Thyroid gland (tissue), 4 donors: ENCODE measurements around the gene GALNT18. TPM values are rescaled to one million over a fixed set of nuclear protein-coding genes. Genes with fewer than 3 reads are reported as not detected.

Experiments used
- DNase-seq, 2 donors: peaks; one replicate each; pipeline ENCODE4 v3.0.0-alpha.2; 2019
- H3K27ac ChIP-seq, 3 donors: fragments of 200-600 bp; sonication (generic); 1 replicate in 2 of 3; 2 replicates in 1 of 3; pipeline ENCODE4 v1.5.1; 2016 to 2019; ENCODE audit warnings: mild to moderate bottlenecking in 1 of 3, moderate library complexity in 1 of 3
- H3K27me3 ChIP-seq: fragments of 200-600 bp; sonication (generic); one replicate; pipeline ENCODE4 v1.5.1; 2019
- H3K36me3 ChIP-seq, 2 donors: fragments of 200-600 bp; sonication (generic); one replicate each; pipeline ENCODE4 v1.5.1; 2016 to 2019
- H3K4me1 ChIP-seq, 2 donors: fragments of 200-600 bp; sonication (generic); one replicate each; pipeline ENCODE4 v1.5.1; 2017 to 2019
- H3K4me3 ChIP-seq, 3 donors: fragments of 200-600 bp; sonication (generic); replicated peaks in 1 of 3; 1 replicate in 2 of 3; 2 replicates in 1 of 3; pipeline ENCODE4 v1.5.1; 2016; ENCODE audit warnings: mild to moderate bottlenecking in 1 of 3
- H3K9me3 ChIP-seq: fragments of 200-600 bp; sonication (generic); one replicate; pipeline ENCODE4 v1.5.1; 2017
- POLR2A ChIP-seq, 2 donors: fragments of 450-650 bp; IDR thresholded peaks; one replicate each; pipeline ENCODE4 v1.6.1; 2017; ENCODE audit warnings: antibody characterized with exemption in 2 of 2, mild to moderate bottlenecking in 2 of 2, moderate library complexity in 1 of 2
- WGBS, 2 donors: methylation state at CpG; one replicate each; pipeline ENCODE4 v1.1.5; 2017; 5-methylcytosine and 5-hydroxymethylcytosine counted together
- intact Hi-C: fragments of 100-400 bp; cut with DNase I; formaldehyde crosslinking; loops from one replicate; pipeline ENCODE4 v1.15.1; 2023
- total RNA-seq, 4 donors: library from RNA; depleted of rRNA; stranded (reverse); fragments of >200 nt; gene quantifications; one replicate each; pipeline ENCODE4 v1.2.3, GENCODE V29; 2016
- TF ChIP-seq, protein P1 (sequence below), 6 experiments: fragments of 200-600 bp in 3 of 6; fragments of 450-650 bp in 3 of 6; sonication (generic) in 3 of 6; IDR thresholded peaks; one replicate each; pipeline ENCODE4 v1.5.1; 2016 to 2019; ENCODE audit warnings: antibody characterized with exemption in 6 of 6, mild to moderate bottlenecking in 2 of 6, inconsistent platforms in 1 of 6, moderate library complexity in 1 of 6

Gene GALNT18
- total RNA-seq, 4 donors from 2014 or later = 60.7 to 93.8 (median 87.5) TPM

DNA sequence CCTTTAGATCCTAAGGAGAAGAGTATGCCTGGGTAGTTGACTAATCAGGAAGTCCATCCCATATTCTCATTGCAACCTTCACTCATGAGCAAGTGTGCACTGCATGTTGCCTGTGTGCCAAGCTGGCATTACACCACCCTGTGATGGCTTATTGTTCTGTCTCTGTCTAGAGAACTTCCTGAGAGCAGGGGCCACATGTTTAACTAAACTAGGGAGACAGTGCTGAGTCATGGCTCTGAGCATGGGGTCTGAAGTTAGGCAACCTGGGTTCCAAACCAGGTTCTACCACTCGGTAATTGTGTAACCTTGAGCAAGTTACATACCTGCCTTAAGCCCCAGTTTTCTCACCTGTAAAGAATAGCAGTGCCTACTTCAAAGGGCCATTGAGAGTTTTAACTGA is 308.4 kb downstream of the GALNT18 start:
- 33 to 50% methylated on average over 1 of the region's 1 CpG for WGBS, 2 donors
- H3K36me3 ChIP-seq = no peaks in the 10 kb centered on the region
- H3K27me3 ChIP-seq = no peaks in the 10 kb centered on the region
- peaks cover 0 to 17% of the 10 kb centered on the region in 2 donors for H3K4me1 ChIP-seq
- H3K9me3 ChIP-seq = no peaks in the 10 kb centered on the region
- no peak overlapping the region for H3K4me3 ChIP-seq
- DNase-seq = peak; percentile 20 to 28
- intact Hi-C loops = no loop called here
- no peak overlapping the region for H3K27ac ChIP-seq
- TF ChIP-seq, protein P1, sequence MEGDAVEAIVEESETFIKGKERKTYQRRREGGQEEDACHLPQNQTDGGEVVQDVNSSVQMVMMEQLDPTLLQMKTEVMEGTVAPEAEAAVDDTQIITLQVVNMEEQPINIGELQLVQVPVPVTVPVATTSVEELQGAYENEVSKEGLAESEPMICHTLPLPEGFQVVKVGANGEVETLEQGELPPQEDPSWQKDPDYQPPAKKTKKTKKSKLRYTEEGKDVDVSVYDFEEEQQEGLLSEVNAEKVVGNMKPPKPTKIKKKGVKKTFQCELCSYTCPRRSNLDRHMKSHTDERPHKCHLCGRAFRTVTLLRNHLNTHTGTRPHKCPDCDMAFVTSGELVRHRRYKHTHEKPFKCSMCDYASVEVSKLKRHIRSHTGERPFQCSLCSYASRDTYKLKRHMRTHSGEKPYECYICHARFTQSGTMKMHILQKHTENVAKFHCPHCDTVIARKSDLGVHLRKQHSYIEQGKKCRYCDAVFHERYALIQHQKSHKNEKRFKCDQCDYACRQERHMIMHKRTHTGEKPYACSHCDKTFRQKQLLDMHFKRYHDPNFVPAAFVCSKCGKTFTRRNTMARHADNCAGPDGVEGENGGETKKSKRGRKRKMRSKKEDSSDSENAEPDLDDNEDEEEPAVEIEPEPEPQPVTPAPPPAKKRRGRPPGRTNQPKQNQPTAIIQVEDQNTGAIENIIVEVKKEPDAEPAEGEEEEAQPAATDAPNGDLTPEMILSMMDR (IDR thresholded peaks at IDR 0.05) = no peak
- no peak for TF ChIP-seq POLR2A (IDR thresholded peaks at IDR 0.05)

DNA sequence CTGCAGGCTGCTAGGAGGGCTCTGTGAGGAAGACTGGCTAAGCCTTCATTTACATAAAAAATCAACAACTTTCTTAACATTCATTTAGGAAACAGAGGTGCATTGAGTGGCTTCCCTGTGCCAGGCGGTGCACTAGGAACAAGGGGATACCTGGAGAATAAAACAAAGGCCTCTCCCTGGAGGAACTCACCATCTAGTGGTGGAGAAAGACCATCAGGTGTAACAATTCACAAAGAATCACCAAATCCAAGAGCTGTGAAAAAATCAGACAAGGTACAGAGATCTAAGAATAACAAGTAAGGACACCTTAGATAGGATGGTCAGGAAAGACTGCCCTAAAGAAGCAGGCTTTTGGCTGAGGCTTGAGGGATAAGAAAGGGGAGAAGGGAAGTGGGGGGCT is 309.1 kb downstream of the GALNT18 start:
- 96 to 100% methylated on average over 1 of the region's 1 CpG for WGBS, 2 donors
- no peak overlapping the region for H3K4me3 ChIP-seq
- intact Hi-C loops = no loop called here
- TF ChIP-seq, protein P1 (IDR thresholded peaks at IDR 0.05) = no peak
- TF ChIP-seq POLR2A (IDR thresholded peaks at IDR 0.05) = no peak
- peaks cover 0 to 17% of the 10 kb centered on the region in 2 donors for H3K4me1 ChIP-seq
- H3K36me3 ChIP-seq = no peaks in the 10 kb centered on the region
- H3K27me3 ChIP-seq = no peaks in the 10 kb centered on the region
- no peaks in the 10 kb centered on the region for H3K9me3 ChIP-seq
- no peak overlapping the region for H3K27ac ChIP-seq
- DNase-seq = no peak

DNA sequence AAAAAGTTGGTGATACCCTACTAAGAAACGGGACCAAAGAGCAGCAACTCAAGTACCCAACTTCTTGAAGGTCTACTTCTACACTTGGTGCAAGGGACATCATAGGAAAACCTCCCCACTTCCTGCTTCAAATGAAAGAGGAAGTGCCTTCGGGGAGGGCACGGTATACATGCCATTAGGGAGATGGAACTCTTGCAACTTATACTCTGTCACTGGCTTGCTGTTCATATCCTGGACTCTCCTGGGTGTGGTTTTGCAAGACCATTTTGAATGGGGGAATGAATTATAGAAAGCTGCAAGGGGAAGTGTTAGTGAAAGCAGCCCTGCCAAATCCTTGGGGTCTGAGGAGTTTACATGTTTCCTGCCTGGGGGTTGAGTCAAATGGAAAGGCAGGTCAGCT is 310.6 kb downstream of the GALNT18 start:
- Histone ChIP-seq H3K9me3 (no peaks in the 10 kb centered on the region), H3K27ac (no peak overlapping the region), H3K36me3 (no peaks in the 10 kb centered on the region), H3K4me1 (peaks cover 0 to 17% of the 10 kb centered on the region in 2 donors), H3K27me3 (no peaks in the 10 kb centered on the region), H3K4me3 (no peak overlapping the region)
- TF ChIP-seq, protein P1 (IDR thresholded peaks at IDR 0.05) = no peak
- TF ChIP-seq POLR2A (IDR thresholded peaks at IDR 0.05) = no peak
- WGBS, 2 donors = 69 to 88% methylated on average over 3 of the region's 3 CpGs
- intact Hi-C loops = no loop called here
- DNase-seq = no peak

DNA sequence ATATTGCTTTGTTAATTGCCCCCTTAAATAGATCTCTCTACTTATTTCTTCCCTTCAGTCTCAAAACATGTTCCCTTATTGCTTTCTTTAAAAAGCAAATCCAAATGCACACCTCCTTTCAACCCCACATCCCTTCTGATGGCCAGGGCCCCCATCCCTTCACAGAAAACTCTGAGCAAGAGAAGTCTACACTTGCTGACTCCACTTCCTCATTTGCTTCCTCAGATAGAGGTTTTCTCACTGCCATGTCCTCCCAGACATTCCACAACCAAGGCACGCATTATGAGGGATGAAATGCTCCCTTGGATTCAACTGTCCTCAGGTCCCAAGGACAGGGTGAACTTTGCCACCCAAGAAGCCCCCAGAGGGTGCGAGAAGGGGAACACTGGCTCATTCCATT is 311.9 kb downstream of the GALNT18 start:
- Histone ChIP-seq H3K27me3 (no peaks in the 10 kb centered on the region), H3K27ac (no peak overlapping the region), H3K36me3 (no peaks in the 10 kb centered on the region), H3K4me1 (peaks cover 0 to 17% of the 10 kb centered on the region in 2 donors), H3K4me3 (no peak overlapping the region), H3K9me3 (no peaks in the 10 kb centered on the region)
- 96 to 98% methylated on average over 2 of the region's 2 CpGs for WGBS, 2 donors
- intact Hi-C loops = no loop called here
- TF ChIP-seq POLR2A (IDR thresholded peaks at IDR 0.05) = no peak
- TF ChIP-seq, protein P1 (IDR thresholded peaks at IDR 0.05) = no peak
- no peak for DNase-seq

DNA sequence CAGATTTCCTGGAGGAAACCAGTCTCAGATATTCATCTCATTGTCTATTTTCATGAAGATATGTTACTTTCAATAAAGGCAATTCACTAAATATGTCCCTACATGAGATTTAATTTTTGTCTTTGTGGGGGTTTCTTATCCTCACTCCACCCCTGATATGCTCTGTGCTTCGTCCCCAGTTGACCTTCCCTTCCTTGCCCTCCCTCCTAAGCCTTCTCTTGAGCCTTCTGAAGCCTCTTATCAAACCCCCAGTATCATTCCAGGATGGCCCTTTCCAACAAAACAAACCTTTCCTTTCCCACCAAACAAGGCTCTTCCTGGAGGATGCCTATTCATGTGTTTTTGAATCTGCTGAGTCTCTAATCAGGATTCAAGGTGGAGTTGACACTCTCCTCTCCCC is 313.6 kb downstream of the GALNT18 start:
- TF ChIP-seq, protein P1 (IDR thresholded peaks at IDR 0.05) = no peak
- no peak for TF ChIP-seq POLR2A (IDR thresholded peaks at IDR 0.05)

More for the DNA sequence above, 313.6 kb downstream of the GALNT18 start:
- Histone ChIP-seq H3K4me1 (peaks cover 0 to 3% of the 10 kb centered on the region in 2 donors), H3K27ac (no peak overlapping the region), H3K36me3 (no peaks in the 10 kb centered on the region), H3K27me3 (no peaks in the 10 kb centered on the region), H3K4me3 (no peak overlapping the region), H3K9me3 (no peaks in the 10 kb centered on the region)
- 83 to 89% methylated on average over 1 of the region's 1 CpG for WGBS, 2 donors
- DNase-seq = no peak
- intact Hi-C loops = no loop called here
